T-helper 1 cell (primary cell): Measurements from ENCODE around the gene SNX2.

Experiments
- DNase-seq, 5 donors: peaks; one replicate each; pipeline ENCODE4 v3.0.0-alpha.2; 2012 to 2020

Gene SNX2

DNA sequence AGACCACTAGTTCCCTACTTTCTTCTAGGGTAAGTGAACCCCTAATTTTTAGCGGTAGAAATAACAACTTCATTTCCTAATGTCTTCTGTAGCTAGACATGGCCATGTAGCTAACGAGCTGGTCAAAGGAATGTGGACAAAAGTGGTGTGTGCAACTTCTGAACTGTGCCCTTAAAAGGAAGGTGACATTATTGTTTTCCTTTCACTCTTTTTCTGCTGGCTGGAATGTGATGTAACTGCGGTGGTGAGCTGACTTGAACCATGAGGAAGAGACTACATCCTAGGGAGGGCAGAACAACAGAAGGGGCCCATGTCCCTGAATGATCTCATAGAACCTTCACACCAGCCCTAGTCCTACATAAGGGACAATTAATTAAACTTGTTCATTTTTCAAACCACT is 1.3 kb upstream of the SNX2 start:
- DNase-seq = no peak

DNA sequence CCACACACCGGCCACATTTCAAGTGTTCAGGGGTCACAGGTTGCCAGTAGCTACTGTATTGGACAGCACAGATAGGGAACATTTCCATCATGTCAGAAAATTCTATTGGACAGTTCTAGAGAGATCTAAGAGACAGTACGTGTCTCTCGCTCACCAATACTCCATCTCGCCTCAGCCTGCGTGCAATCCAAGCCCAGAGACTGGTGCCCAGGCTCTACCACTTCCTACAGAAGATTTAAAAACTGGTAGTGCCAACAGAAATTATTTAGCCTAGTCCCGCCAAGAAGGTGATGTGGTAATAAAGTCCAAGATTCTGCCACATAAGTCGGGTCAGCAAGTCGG is 390 bp upstream of the SNX2 start:
- DNase-seq = no peak

DNA sequence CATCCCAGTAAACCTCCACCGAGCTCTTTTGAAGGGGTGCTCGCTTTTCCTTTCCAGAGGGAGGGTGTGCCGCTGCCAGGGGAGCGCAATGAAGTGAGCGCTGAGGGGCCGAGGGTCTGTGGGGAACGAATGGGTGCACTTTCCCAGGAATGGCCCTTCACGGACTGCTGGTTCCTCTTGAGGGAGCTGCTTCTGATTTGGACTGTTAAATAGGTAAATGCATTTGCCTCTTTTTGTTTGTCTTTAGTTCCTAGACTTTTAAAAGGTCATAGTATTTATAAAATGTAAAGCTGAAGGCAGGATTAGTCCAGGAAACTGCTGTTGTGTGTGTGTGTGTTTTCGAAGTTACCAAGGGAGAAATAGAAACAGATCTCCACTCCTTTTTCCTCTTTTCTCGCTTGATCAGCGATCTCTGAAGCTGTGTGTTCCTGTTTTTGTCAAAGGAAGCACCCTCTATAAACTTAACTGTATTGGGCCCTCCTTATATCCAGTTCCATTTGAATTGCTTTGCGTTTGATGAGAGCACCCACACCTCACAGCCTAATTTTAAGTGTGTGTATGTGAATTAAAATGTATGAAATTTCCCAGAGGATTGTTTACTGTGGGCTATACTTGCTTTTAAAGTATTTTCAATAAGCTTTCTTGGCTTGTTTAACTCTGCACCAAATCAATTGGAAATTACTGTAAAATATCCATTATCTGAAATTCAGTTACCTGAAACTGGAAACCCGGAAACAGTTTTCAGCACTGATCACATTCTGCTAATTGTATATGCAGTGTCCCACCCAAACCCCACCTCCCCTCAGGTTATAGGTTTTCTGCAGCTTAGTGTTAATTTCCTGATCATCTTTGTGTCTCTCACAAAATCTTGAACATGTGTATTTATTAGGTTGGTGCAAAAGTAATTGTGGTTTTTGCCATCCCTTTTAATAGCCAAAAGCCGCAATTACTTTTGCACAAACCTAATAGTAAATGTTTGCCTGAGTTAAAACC is 966 bp downstream of the SNX2 start:
- DNase-seq = peak in 1 of 5 donors; percentile 11

DNA sequence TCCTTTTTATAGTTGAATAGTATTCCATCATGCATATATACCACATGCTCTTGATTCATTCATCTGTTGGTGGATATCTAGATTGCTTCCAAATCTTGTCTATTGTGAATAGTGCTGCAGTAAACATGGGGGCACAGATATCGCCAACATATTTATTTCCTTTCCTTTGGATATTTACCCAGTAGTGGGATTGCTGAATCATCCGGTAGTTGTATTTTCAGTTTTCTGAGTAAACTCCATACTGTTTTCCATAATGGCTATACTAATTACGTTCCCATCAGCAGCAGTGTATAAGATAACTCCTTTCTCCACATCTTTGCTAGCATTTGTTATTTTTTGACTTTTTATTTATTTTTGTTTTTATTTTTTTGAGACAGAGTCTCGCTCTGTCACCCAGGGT is 3.3 kb downstream of the SNX2 start:
- DNase-seq = no peak

DNA sequence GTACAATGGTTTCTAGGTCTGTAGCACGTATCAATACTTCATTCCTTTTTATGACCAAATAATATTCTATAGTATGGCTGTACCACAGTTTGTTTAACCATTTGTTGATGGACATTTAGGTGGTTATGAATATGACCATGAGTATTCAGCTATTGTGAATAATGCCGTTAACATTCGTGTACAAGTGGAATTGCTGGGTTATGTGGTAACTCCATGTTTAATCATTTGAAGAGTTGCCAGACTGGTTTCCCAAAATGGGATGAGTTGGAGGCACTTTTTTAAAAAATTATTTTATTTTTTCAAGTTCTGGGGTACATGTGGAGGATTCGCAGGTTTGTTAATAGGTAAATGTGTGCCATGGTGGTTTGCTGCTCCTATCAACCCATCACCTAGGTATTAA is 4.6 kb downstream of the SNX2 start:
- DNase-seq = no peak

DNA sequence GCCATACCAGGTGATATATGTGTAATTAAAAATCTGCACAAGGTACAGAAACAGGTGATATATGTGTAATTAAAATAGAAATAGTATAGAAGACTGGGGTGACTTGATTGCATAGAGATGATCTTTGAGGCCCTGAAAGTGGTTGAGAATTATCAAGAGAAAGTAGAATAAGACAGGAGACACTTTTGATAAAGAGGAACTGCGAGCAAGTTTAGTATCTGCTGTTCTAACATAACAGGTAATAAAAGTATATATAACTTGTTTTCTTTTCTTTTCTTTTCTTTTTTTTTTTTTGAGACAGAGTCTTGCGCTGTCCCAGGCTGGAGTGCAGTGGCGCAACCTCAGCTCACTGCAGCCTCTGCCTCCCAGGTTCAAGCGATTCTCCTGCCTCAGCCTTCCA is 5.4 kb downstream of the SNX2 start:
- DNase-seq = no peak

DNA sequence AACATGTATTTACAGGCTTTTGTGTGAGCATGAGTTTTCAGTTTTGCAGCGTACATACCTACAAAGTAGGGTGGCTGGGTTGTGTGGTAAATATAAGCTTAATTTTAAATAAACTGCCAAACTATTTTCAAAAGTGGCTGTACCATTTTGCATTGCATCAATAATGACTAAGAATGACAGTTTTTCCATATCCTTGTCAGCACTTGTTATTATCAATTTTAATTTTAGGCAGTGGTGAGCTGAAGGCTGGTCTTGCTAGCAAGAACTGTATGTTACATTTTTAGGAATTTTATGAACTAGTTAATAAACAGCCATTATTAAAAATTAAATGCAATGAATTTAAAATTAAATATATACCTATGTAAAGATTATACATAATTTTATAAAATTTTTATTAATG is 6.6 kb downstream of the SNX2 start:
- DNase-seq = no peak

DNA sequence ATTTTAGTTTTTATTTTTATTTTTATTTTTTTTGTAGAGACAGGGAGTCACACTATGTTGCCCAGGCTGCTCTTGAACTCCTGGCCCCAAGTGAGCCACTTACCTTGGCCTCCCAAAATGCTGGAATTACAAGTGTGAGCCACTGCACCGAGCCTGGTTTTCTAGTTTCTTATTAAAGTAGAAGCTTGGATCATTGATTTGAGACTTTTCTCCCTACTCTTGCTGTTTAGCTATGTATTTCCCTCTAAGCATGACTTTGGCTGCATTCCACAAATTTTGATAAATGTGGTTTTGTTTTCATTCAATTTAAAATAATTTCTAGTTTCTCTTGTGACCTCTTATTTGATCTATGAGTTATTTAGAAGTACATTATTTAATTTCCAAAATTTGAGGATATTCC is 10.4 kb downstream of the SNX2 start:
- no peak for DNase-seq

DNA sequence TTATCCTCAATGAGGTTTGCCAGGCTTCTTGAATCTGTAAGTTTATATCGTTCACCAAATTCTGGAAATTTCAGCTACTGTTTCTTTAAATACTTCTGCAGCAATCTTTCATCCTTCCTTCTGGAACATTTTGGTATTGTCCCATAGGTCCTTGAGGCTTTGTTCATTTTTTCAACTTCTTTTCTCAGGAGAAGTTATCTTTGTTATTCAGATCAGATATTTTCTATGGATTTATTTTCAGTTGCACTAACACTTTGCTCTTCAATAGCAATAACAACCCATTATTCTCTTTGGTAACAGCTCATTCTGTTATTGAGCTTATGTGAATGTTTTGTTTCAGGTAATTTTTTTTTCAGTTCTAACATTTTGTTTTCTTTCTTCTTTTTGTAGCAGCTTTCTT is 13.5 kb downstream of the SNX2 start:
- no peak for DNase-seq

DNA sequence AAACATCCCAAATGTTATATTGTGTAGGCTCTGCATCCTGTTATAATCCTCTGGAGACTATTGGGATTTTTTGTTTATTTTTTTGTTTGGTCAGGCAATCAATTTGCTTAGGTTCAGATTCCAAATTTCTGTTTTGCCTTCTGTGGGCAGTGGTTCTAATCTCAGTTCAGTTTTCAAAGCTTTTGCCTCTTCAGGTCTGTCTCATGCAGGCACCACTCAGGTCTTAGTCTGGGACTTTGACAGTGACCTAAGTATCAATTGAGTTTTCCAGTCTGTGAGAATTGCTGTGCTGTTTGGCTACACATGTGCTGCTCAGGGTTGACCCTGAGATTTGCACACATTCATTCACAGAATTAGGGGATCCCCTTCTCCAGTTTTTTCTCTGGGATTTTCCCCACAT is 14.1 kb downstream of the SNX2 start:
- no peak for DNase-seq

DNA sequence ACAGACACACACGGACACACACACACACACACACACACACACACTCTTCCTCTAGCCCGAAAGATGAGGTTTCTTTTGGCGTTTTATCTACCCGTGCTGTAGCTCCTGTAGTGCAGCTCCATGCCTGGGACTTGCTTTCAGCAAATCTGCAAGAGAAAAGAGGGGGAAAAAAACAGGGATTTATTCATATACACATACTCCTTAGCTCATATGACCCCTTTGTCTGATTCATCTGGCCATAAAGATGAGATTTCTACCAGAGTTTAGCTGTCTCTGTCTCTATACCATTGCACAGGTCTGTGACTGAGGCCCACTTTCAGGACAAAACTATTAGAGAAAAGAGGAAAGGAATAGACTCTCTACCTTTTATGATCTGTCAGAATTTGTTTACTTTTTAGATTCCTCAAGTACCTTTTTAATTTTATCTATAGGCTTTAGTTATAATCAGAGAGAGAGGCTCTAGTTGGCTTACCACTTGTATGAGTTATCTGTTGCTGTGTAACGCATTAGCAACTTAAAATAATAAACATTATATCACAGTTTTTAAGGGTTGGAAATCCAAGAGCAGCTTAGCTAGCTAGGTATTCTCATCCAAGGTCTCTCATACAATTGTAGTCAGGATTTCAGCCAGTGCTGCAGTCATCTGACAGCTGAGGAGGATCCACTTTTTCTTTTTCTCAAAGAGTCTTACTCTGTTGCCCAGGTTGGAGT is 14.7 kb downstream of the SNX2 start:
- no peak for DNase-seq

DNA sequence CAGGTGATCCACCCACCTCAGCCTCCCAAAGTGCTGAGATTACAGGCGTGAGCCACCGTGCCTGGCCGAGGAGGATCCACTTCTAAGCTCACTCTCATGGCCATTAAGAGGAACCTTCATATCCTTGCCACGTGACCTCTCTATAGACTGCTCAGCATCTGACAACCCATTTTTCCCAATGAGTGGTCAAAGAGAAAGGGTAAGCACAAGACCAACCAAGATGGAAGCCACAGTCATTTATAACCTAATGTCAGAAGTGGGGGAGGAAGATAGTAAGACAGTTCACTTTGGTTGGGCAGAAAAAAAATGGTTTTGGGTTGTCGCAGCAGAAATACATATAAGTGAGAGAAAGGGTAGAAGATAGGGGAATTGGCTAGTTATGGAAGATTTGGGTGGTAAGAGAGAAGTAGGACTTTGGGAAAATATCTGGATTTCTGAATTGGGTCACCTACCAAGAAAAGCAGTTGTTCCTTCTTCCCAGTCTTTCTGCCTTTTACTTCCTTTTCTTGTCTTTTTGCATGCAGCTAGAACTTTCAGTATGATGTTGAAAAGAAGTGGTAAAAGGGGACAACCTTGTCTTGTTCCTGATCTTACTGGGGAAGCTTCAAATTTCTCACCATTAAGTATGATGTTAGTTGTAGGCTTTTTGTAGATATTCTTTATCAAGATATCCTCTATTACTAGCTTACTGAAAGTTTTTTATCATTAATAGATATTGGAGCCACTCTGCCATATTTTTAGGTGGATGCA is 15.6 kb downstream of the SNX2 start:
- no peak for DNase-seq

DNA sequence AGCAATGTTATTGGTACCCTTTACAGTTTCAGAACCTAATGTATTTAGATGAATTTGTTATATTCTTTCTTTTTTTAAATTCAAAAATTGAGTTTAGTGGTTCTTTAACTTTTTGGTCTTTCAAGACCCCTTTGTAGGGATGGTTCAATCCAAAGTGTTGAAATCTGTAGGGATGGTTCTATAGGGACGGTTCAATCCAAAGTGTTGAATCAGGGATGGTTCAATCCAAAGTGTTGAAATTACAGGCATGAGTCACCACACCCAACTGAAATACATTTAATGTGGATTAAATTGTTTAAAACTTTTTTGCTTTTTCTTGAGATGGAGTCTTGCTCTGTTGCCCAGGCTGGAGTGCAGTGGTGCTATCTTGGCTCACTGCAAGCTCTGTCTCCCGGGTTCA is 30.6 kb downstream of the SNX2 start:
- no peak for DNase-seq

DNA sequence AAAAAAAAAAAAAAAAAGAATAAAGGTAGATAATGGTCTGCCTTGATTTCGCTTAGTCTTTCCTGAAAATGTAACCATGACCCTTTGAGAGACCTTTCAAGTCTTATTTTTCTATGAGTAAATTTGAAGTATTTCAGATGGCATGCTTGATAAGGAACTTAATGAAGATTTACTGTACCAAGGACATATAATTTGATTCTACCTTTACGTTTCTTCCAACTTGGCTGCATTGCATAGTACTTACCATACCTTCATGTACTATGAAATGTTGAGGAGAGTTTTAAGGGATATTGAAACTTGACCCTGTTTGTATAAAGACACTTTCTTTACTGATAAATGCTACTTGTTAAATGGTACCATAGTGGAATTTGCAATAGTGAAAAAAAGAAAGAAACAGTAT is 35.5 kb downstream of the SNX2 start:
- DNase-seq = no peak

DNA sequence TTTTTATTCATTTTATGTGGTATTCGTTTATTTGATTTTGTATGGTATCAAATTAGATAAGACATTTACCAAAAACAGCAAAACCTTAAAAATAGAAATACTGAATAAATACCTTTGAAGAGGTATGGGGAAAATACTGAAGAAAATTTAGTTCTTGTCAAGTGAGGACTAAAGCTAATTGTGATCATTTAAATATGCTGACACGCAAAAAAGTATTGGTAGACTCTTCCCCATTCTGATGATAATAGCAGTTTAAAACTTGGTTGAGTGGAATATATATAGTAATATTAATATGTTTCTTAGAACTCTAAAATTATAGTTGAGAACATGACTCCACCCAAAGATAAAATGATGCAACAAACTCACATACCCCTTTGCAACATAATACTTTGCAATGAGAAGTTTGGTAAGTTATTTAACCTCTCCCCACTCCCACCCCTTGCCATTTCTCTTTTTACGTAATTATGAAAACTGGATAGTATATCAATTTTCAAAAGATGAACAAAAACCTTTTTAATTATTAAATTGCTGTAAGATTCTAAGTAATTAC is 40.4 kb downstream of the SNX2 start:
- no peak for DNase-seq

DNA sequence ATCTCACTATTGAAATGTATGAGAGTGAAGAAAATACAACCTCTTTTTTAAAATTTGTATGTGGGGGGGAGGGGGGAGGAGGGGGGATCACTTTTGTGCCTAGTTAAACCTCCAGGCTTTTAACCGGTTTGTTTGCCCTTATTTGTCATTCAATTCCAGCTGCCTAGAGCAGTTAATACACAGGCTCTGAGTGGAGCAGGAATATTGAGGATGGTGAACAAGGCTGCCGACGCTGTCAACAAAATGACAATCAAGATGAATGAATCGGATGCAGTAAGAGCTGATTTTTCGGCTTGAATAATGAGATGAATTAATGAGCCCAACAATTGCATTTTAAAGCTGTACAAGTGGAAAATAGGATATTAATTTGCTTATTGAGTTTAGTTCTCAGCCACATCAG is 41.9 kb downstream of the SNX2 start:
- DNase-seq = no peak

DNA sequence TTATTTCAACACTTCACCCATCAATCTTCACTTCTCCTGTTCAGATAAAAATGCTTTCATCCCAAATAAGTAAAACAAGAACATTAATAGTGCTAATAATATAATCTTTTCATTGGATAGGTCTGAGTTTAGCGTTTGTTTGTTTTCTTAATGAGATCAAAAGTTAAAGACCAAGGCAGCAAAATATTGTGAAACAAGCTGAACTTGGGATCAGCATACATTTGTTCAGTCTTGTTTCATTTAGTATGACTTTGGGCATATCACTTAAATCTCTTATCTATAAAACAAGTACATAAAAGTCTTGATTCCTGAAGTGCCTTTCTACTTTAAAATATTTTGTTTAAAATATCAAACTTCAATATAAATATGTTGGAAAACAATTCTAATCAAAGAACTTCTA is 57.1 kb downstream of the SNX2 start:
- DNase-seq = no peak

DNA sequence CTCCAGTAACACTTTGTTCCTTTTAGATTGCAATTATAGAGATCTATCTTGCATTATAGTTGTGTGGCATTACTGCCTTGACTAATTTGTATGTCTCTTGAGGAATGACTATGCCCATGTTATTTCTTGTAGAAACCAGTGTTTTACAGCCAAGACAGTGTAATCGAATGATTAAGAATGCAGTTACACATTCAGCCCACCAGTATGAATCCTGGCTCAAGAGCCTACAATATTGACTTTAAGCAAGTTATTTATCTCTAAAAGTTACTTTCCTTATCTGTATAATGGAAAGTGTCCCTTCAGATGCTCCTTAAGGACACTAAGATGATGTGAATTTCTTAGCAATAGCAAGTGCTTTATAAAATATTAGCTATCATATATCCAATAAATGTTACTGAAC is 60.8 kb downstream of the SNX2 start:
- no peak for DNase-seq

DNA sequence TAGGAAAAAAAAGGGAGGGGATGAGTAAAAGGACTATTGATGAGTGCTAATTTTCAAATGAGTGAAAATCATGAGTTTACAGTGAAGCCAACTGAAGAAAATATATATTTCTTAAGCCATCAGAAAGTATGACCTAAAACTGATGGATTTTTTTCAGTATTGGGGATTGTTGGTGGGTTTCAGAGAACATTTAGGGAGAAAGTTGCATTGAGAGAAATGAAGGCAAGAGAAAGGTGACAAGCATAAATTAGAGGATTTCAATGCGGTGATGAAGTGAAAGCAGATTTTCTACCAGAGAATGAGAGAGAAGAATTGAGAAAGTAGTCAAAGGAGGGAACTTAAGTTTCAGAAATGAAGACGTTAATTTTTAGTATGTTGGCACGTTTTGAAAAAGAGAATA is 62.1 kb downstream of the SNX2 start:
- no peak for DNase-seq

DNA sequence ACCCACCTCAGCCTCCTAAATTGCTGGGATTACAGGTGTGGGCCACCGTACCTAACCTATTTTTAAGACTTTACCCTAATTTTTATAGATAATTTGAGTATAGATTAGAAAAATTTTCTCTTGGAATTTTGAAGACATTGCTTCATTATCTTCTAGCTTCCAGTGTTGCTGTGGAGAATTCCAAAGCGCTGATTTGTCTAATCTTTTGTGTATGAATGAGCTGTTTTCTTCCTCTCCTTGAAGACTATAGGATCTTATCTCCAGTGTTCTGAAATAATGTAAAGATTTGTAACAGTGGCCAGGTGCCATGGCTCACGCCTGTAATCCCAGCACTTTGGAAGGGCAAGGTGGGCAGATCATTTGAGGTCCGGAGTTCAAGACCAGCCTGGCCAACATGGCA is 64.9 kb downstream of the SNX2 start:
- DNase-seq = no peak

DNA sequence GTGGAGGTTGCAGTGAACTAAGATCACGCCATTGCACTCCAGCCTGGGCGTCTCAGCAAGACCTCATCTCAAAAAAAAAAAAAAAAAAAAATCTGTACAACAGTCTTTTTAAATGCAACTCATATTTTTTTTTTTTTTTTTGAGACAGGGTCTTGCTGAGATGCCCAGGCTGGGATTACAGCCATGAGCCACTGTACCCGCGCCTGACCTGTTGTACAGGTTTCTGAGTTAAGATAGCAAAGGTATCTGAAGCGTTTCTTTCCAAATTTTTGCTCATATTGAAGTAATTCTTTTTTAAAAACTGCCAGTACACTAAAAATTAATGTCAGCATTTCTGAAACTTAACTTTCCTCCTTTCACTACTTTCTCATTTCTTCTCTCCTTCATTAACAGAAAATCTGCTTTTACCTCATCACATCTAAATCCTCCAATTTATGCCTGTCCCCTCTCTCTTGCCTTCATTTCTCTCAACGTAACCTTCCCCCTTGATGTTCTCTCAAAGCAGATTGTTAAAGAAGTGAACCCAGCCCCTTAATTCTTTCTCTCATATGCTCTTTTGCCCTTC is 67.2 kb downstream of the SNX2 start:
- DNase-seq = no peak

DNA sequence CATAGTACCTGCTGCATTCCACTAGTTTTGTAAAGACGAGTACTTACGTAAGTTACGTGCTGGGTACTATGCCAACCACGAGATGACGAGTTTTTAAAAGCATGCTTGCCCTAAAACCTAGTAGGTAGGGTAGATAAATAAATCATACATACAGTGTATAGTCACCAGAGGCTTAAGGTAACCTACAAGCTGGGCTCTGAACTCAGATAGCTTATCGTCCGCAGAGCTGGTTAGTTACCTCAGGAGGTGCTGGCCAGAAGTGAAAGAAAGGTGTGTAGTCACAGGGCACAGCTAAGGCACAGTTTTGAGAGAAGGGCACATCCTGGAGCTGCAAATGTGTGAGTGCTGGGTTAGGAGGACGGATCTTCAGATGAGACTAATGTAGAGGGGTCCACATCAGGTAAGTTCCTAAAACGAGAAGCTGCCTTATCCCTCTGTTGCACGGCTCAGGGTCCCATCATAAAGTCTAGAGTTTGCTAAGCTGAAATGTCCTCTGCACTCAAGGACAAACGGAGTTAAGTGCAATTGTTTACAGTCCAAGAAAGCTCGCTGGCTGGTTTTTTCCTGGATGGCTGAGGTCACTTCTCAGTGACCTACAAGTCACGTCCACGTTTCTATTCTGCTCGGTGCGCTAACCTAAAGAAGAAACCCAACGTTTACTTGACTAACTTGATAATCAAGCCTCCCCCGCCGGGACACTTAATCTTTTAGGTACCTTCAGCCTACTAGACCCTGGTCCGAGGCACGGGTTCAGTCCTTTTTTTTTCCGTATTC is 69.4 kb downstream of the SNX2 start:
- peak in 1 of 5 donors; percentile 5 for DNase-seq
